Activated CD4-positive, CD25-positive, alpha-beta regulatory T cell treated with anti-CD3 and anti-CD28 coated beads, Interleukin-2, amount 50 U/mL, for 16 hours (primary cell): ENCODE results near the gene GXYLT2.
"Not testable (repeated sequence)": the region's sequence is repeated elsewhere in the genome, so short reads cannot be mapped to it uniquely, and the experiment has no call there.

Experiments
- DNase-seq: peaks from one replicate; pipeline ENCODE4 v3.0.0-alpha.2; 2020; ENCODE audit warnings: low read depth, low spot score

The GXYLT2 gene

DNA sequence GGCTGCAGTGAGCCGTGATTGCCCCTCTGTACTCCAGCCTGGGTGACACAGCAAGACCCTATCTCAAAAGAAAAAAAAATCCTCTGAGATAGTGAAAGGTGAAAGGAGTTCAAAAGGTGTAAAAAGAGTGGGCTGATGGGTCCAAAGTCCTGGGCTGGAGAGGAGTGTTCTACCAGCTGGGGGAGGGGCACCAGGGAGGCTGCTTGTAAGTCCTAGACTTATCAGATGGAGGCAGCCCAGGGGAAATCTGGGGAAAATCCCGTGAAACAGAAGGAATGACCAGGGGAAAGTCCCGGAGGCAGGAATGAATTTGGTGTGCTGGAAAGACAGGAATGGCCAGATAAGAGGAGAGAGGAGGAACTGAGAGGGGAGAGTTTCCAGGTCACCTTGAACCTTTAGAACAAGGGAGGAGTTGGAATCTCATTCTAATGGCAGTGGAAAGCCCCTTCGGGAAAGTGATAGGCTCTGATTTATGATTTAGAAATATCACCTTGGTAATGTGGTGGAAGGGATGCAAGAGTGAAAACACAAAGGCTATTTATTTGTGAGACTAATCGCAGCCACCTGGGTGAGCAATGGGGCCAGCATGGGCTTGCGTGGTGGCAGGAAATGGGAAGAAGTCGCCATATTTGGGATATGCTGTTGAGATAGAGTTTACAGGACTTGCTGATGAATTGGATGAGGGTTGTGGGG, 85.3 kb downstream of the GXYLT2 start:
- no peak for DNase-seq

DNA sequence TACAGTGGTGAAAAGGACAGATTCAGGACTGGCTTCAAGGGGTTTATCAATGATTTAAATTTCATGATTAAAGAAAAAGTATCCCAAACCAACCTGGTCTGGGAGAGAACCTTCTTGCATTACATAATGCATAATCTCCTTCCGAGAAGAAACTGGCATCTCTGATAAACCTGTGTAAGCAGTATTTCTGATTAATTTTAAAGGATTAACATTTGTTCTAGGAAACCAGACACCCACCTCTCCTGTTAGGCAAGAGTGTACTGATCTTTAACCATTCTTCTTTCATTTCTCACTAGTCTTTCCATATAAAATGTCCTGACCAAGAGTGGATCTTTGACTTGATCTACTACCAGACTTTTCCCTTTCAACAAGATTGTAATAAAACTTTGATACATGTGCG, 85.9 kb downstream of the GXYLT2 start:
- DNase-seq, result no peak

DNA sequence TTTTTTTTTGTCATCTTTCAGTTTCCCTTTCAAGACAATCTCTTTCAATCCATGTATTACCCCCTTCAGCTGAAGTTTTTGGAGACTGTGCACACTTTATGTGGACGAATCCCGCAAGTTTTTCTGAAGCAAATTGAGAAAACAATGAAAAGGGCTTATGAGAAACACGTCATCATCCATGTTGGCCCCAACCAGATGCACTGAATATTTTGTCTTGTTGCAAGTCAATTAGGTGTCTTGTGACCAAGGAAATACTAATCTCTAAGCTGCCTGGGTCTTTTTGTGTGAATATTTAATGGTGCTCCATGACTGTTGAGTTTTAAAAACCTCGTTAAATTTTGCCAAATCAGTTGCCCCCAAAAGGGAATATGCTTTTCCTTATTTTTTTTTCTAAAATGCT, 87.1 kb downstream of the GXYLT2 start:
- DNase-seq, result no peak

DNA sequence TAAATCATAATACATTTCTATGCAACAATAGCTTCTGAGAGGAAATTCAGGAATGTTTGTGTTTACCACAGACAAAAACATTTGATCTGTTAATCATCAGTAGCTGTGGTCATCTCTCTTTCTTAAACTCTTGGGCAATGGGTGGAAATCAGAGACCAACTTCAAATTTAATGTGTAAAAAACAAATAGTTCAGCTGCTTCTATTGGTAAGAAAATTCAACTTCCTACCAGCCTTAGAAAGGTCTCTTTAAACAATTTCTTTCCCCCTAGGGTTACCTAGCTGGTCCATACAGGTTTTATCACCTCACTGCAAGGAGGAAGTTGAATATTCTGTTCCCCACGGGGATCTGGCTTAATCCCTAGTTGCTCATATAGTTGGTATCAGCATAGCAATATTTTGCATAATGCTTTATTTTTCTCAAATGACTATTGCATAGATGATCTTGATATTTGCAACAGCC, 88.5 kb downstream of the GXYLT2 start:
- DNase-seq, result no peak

DNA sequence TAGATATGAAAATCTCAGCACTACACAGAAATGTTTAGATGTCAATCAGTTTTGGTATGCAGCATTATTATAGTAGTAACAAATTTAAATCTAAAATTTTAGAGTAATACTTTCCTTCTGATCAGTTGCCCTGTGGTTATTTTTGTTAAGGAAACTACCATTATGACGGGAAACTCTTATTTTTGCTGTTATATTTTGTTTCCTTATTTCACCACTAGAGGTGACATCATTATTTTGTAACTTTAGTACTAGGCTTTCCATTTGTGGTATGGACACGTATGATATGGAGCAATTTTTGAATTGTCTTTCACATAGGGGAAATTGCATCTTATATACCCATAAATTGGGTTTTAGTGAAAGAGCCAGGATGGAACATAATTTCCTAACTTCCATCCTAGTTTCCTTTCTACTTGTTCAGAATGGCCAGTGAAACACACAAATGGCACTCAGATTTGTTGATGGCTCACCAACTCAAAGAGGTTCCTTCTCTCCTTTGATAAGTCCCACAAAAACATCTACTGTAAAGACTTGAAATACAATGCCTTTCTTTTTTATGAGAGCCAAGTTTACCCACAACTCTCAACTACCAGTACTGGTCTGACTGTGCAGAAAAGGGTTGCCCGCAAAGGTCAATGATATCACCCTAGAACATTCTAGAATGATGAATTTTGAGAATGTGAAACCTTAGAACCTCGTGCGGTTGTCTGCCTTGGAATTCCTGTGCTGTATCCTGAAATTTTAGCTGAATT, 89.4 kb downstream of the GXYLT2 start:
- DNase-seq, result no peak

DNA sequence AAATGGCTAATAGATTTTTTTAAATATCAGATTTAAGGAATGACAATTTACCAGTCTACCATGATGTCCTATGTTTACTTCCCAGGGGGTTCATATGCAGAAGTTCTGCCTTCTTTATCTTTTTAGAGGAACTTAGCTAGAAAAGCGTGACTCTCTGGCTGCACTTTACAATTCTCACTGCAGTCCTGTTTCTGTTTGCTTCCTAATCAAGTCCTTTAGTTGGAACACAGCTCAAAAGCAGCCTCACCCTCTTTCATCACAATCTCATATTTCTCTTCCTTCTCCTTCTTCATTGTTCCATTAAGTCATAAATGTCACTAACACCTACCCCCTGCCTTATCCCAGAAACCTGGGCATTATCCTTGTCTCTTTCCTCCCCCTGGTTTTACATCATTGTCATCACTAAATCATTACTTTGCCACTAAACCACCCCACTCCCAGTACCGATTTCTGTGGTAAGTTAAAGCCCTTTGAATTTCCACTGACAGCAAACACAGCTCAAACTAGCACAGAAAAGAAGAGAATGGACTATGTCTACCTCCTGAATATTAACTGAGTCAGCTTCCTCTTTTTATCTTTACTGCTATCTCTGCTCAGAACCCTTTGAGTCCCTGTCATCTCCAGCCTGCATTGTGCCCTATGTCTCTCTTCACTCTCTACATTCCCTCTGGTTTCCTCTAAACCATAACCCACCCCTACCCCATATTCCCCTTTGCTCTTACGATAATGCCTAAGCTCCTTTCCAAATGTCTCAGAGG, 94.9 kb downstream of the GXYLT2 start:
- no peak for DNase-seq

DNA sequence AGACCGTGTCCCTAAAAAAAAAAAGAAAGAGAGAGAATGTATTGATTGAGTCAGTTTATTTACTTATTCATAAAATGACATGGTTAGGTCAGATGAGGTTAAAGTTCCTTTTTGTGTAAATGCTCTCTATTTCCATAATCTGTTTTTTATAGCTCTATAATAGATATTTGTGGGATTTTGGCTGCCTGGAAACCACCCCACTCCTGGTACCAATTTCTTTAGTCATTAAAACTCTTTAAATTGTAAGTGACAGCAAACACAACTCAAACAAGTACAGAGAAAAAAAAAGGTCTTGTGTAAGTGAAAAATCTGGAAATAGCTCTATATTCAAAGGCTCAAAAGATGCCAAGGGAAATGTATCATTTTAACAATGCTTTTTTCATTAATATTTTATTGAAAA, 97.7 kb downstream of the GXYLT2 start:
- no peak for DNase-seq

DNA sequence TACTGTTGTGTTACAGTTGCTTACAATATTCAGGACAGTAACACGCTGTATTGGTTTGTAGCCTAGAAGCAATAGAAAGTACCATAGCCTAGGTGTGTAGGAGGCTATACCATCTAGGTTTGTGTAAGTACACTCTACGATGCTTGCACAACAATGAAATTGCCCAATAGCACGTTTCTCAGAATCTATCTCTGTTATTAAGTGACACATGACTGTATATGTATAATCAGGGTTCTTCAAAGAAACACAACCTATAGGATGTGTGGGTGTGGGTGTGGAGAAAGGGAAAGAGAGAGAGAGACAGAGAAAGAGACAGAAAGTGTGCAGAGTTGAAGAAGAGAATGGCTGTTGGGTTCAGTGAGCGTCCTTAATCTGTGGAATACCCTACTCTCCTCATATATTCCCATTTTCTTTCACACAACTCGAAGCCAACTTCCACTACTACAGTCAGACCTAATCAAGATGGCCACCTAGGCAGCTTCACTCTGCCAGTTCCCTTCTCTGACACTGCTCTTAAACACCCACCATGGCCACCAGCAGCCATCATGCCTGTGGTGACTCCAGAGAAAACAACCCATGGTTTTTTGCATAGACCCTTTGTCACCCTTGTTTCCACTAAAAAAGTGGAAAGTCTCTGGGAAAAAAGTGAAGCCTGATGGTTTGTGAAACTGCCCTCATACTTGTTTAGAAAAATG, 103.0 kb downstream of the GXYLT2 start:
- no peak for DNase-seq

DNA sequence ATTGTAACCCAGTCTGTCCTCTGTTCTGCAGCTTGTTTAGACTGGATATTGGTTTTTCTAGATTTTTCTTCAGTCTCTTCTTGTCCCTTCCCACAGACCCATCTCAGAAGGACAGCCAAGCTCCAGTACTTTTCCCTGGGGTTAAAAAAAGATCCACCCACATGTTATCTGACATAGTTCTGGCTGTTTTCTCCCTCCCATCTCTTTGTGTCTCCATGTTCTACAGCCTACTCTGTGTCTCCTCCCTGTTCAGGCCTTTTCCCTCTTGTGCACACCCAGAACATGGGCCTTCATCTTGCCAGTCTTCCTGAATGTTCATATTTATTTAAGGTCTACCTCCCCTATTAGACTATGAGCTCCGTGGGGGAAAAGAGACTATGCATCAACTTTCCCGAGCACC, 103.7 kb downstream of the GXYLT2 start:
- no peak for DNase-seq

DNA sequence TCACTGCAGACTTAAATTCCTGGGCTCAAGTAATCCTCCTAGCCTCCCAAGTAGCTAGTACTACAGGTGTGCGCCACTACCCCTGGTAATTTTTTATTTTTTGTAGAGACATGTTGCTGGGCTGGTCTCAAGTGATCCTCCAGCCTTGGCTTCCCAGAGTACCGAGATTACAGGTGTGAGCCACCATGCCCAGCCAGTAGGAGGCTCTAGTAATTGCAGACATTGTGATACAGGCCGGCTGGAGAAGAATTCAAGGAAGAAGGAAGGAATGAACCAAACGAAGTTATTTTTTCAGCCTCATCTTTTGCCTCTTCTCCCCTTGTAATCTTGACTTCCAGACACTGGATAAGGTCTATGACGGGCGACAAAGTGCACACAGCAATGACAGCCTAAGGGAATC, 105.5 kb downstream of the GXYLT2 start:
- no peak for DNase-seq

DNA sequence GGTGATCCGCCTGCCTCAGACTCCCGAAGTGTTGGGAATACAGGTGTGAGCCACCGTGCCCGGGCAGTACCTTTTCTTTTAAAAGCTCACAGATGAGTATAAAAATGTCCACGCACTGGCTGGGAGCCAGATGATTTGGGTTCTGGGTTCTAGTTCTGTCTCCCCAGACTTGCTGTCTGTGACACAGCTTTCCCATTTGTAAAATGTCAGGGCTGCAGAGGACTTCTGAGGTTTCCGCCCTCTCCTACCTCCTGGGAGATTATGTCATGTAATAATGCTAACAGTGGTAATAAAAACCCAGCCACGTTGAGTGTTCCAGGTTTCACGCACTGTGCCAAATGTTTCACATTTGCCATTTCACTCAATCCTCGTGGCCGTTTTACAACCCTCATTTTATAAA, 107.5 kb downstream of the GXYLT2 start:
- DNase-seq, result no peak

DNA sequence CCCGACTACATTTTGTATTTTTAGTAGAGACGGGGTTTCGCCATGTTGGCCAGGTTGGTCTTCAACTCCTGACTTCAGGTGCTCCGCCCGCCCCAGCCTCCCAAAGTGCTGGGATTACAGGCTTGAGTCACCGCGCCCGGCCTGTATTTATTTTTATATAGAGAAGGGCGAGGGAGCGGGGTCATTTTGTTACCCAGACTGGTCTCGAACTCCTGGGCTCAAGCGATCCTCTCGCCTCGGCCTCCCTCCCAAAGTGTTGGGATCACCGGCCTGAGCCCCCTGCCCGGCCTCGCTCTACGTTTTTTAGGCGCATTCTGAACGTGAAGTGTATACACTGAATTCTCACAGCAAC, 108.3 kb downstream of the GXYLT2 start:
- DNase-seq, result no peak

DNA sequence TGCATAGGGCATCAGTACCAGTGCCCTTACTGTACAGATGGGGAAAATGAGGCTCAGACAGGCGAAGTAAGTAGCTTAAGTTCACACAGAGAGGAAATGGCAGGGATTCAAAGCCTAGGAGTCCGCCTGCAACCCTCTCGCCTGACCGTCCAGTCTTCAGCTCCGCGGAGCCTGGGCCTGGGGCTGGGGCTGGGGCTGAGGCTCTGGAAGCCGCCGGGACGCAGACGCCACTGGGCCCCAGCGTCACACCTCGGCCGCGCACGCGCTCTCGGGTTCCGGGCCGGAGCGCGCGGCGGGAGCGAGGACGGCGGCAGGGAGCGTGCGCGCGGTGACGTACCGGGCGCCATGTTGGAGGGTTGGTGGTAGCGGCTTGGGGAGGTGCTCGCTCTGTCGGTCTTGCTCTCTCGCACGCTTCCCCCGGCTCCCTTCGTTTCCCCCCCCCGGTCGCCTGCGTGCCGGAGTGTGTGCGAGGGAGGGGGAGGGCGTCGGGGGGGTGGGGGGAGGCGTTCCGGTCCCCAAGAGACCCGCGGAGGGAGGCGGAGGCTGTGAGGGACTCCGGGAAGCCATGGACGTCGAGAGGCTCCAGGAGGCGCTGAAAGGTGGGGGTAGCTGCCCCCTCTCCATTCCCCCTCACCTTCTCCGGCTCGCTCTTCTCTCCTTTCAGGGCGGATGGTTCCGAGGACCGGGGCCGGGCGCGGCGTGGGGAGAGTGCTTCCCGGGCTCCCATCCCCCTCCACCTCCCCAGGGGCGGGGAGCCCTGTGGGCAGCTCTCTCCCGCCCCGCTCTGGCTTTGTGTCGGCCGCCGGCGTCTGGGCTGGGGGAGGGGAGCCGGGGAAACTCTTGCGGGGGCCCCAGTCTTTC, 108.9 kb downstream of the GXYLT2 start, which contains the start of gene PPP4R2:
Gene PPP4R2, plus strand, starts transcription at position 339 of the 861 bp plus-strand sequence. Its CDS starts 227 bp downstream, at position 566.
- DNase-seq, result peak; percentile 82

DNA sequence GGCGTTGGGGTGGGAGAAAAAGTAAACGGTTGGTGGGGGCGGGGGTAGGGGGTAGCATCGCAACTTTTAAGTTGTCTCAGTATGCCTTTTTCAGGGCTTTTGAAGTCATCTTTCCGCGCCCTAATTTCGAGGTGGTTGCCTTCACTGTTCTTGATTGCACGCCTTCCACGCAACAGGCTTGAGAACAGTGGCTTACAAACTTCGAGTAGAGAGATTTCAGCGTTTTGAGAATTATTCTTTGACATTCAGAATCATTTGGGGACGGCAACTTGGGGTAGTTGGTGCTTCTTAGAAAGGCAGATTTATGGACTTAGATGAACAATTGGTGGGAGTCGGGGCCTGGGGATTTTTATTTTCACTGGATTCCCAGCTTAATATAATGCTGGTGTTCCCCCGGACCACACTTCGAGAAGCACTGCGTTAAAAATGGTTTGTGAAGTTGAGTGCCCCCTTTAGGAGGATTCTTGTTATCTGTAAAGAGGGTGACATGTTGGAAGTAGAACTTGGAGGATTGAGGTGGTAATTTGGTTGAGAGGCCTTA, 109.6 kb downstream of the GXYLT2 start:
- peak; percentile 16 for DNase-seq

DNA sequence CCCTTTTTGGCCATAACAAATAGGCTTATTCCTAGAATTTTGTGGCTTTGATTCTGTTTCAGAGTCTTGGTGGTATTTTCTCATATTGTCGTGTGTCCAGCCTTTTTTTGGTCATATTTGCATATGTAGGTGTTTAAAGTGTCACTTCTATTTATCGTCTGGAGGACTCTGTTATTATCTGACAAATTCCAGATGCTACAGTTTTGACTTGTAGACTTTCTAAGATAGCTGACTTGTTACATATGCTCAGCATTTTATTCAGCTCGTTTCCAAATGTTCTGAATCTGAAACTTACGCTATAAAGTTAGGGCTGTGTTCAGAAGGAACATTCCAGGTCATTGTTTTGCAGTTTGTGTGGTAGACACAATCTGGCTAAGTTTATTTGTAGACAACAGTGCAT, 110.6 kb downstream of the GXYLT2 start:
- no peak for DNase-seq

DNA sequence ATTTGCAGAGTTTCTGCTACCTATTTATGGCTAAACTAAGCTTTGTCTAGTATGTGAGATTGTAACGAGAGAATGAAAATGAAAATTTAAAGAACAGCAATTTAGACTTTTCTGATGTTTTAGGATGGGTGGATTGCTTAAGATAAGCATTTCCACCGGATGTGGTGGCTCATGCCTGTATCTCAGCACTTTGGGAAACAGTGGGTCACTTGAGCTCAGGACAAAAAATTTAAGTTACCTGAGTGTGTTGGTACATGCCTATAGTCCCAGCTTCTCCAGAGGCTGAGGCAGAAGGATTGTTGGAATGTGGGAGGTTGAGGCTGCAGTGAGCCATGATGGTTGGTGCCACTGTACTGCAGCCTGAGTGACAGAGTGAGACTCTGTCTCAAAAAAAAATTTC, 112.1 kb downstream of the GXYLT2 start:
- DNase-seq, result no peak

DNA sequence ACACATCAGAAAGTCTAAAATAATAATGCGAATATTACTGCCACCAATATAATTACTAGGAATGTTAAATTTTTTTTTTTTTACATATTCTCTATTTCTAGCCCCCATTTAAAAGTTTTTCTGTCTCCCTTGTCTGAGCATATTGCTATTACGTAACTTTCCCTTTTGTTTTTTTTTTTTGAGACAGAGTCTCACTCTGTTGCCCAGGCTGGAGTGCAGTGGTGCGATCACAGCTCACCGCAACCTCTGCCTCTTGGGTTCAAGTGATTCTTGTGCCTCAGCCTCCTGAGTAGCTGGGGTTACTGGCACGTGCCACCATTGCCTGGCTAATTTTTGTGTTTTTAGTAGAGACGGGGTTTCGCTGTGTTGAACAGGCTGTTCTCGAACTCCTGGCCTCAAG, 115.2 kb downstream of the GXYLT2 start:
- not testable (repeated sequence) for DNase-seq

DNA sequence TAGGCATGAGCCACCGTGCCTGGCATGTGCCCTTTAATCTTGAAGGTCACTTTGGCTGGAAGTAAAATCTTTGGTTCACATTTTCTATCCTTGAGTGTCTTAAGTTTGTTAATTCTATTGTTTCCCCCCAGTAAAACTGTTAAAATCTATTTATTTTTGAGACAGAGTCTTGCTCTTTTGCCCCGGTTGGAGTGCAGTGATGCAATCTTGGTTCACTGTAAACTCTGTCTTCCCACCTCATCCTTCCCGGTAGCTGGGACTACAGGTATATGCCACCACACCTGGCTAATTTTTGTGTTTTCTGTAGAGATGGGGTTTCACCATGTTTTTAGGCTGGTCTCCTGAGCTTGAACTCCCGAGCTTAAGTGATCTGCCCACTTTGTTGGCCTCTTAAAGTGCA, 116.5 kb downstream of the GXYLT2 start:
- DNase-seq, result no peak

DNA sequence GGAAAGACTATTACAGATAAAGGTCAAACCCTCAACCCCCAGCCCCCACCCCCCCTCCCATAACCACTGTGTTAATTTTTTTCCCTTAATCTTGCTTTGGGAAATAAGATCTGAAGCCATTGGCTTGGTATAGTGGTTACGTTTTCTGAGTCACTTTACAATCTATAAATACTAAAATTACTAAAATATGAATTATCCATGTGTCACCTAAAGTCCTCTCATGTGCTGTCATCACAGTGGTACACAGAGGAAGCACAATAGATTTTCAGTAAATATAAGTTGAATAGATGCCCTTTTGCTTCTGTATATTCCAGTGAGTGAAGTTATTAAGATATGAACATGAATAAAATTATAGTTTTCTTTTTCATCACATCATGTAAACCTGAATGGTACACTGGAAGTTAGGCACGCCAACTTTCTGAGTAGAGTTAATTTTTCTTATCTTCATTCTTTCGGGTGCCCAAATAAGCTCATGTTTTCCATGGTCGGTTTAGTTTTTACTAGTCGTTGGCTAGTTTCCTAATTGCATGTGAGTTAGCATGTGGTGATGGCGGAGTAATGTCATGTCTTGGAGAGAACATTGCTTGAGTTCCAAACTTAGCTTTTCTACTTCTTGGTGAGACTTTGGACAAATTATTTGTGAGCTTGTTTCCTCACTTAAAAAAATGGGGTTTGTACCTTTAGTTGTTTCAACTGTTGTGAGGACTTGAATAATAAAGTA, 120.3 kb downstream of the GXYLT2 start:
- DNase-seq, result no peak

DNA sequence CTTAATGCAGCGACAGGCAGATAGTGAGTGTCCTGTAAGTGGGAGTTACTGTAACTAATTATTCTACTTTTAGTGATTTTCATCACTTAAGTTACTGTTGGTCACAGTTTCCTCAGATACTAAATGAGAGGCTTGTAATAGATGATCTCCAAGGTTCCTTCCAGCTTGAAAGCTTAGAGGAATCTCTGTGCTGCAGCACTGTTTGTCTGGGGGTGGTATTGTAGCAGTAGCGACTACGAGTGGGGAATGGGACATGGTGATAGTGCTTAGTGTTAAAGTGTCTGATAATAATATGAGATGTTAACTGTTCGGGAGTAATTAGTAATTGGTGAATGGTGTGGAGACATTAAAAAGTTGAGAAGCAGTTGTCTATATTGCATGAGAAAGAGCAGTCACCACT, 121.2 kb downstream of the GXYLT2 start:
- no peak for DNase-seq
